ENCODE data around the gene PHPT1. TPM values are rescaled to one million over a fixed set of nuclear protein-coding genes. Genes with fewer than 3 reads are reported as not detected.
"Not testable (repeated sequence)": the region's sequence is repeated elsewhere in the genome, so short reads cannot be mapped to it uniquely, and the experiment has no call there.

PHPT1 gene
- total RNA-seq, 1 donor from 2014 or later, result 142 TPM

DNA sequence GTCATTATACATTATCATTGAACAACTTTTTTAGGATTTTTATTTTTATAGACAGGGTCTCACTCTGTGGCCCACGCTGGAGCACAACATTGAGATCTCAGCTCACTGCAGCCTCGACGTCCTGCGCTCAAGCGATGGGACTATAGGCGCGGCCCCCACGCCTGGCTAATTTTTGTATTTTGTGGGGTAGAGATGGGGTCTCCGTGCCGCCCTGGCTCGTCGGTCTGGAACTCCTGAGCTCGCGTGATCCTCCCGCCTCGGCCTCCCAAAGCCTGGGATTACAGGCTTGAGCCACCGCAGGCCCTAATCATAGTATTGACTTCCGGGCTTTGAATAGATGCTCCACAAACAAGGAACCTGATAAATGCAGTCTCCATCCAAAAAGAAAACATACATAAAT, 18.3 kb downstream of the PHPT1 start:
- Mint-ChIP-seq H3K4me1 (ENCODE audit: unreplicated experiment) (peaks cover 12% of the 10 kb centered on the region), H3K4me3 (ENCODE audit: unreplicated experiment) (peak overlapping the region; percentile 66), H3K36me3 (ENCODE audit: unreplicated experiment) (peaks cover 8% of the 10 kb centered on the region), H3K27ac (ENCODE audit: unreplicated experiment) (peak overlapping the region; percentile 41), H3K27me3 (ENCODE audit: unreplicated experiment) (no peaks in the 10 kb centered on the region), H3K9me3 (ENCODE audit: unreplicated experiment) (no peaks in the 10 kb centered on the region)
- DNase-seq (ENCODE audit: extremely low spot score, unreplicated experiment), result no peak
- TF ChIP-seq, protein P1, sequence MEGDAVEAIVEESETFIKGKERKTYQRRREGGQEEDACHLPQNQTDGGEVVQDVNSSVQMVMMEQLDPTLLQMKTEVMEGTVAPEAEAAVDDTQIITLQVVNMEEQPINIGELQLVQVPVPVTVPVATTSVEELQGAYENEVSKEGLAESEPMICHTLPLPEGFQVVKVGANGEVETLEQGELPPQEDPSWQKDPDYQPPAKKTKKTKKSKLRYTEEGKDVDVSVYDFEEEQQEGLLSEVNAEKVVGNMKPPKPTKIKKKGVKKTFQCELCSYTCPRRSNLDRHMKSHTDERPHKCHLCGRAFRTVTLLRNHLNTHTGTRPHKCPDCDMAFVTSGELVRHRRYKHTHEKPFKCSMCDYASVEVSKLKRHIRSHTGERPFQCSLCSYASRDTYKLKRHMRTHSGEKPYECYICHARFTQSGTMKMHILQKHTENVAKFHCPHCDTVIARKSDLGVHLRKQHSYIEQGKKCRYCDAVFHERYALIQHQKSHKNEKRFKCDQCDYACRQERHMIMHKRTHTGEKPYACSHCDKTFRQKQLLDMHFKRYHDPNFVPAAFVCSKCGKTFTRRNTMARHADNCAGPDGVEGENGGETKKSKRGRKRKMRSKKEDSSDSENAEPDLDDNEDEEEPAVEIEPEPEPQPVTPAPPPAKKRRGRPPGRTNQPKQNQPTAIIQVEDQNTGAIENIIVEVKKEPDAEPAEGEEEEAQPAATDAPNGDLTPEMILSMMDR (IDR thresholded peaks at IDR 0.05), result no peak

DNA sequence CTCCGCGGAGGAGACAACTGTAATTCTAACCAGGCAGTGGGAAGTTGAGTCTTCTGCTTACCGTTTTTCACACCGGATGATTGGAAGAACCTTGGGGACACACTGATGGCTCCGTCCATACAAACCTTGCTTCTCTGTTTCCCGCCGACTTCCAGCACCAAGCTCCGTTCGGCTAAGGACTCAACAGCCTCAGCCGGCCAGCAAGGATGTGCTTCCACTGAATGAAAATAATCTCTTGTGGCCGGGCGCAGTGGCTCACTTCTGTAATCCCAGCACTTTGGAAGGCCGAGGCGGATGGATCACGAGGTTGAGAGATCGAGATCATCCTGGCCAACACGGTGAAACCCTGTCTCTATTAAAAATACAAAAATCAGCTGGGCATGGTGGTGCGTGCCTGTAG, 18.7 kb downstream of the PHPT1 start:
- Mint-ChIP-seq H3K4me3 (ENCODE audit: unreplicated experiment) (no peak overlapping the region), H3K9me3 (ENCODE audit: unreplicated experiment) (no peaks in the 10 kb centered on the region), H3K27me3 (ENCODE audit: unreplicated experiment) (no peaks in the 10 kb centered on the region), H3K36me3 (ENCODE audit: unreplicated experiment) (peaks cover 8% of the 10 kb centered on the region), H3K27ac (ENCODE audit: unreplicated experiment) (peak overlapping the region; percentile 41), H3K4me1 (ENCODE audit: unreplicated experiment) (peaks cover 12% of the 10 kb centered on the region)
- no peak for DNase-seq (ENCODE audit: extremely low spot score, unreplicated experiment)
- TF ChIP-seq, protein P1 (IDR thresholded peaks at IDR 0.05), result no peak

DNA sequence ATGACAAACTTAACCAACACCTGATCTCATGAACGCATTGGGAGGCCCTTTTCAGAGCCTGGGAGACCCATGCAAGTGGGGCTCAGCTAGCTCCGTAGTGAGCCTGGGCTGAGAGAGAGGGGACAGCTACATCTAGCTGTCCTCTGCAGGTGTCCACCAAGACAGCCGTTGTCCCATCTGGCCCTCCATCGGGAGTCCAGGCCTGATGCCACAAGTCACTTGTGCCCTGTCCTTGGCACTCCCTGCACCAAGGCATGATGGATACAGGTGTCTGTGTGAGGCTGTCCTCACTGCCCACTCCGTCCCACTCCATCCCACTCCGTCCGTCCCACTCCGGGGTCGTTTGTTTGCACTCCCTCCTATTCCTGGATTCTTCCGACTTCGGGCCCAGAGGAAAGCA, 19.4 kb downstream of the PHPT1 start:
- Mint-ChIP-seq H3K4me1 (ENCODE audit: unreplicated experiment) (peaks cover 12% of the 10 kb centered on the region), H3K27me3 (ENCODE audit: unreplicated experiment) (no peaks in the 10 kb centered on the region), H3K9me3 (ENCODE audit: unreplicated experiment) (no peaks in the 10 kb centered on the region), H3K27ac (ENCODE audit: unreplicated experiment) (no peak overlapping the region), H3K4me3 (ENCODE audit: unreplicated experiment) (peak overlapping the region; percentile 48), H3K36me3 (ENCODE audit: unreplicated experiment) (peaks cover 4% of the 10 kb centered on the region)
- TF ChIP-seq, protein P1 (IDR thresholded peaks at IDR 0.05), result no peak
- DNase-seq (ENCODE audit: extremely low spot score, unreplicated experiment), result no peak

DNA sequence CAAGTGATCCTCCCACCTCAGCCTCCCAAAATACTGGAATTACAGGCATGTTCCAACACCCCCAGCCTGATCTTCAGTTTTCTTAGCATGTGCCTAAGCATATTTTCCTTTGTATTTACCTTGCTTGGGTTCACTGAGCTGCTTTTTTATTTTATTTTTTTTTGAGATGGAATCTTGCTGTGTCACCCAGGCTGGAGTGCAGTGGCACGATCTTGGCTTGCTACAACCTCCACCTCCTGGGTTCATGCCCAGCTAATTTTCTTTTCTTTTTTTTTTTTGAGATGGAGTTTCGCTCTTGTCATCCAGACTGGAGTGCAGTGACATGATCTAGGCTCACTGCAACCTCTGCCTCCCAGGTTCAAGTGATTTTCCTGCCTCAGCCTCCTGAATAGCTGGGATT, 20.4 kb downstream of the PHPT1 start:
- not testable (repeated sequence) for H3K27ac Mint-ChIP-seq (ENCODE audit: unreplicated experiment); DNase-seq (ENCODE audit: extremely low spot score, unreplicated experiment); H3K27me3 Mint-ChIP-seq (ENCODE audit: unreplicated experiment); H3K4me1 Mint-ChIP-seq (ENCODE audit: unreplicated experiment); H3K4me3 Mint-ChIP-seq (ENCODE audit: unreplicated experiment); H3K36me3 Mint-ChIP-seq (ENCODE audit: unreplicated experiment); H3K9me3 Mint-ChIP-seq (ENCODE audit: unreplicated experiment)

DNA sequence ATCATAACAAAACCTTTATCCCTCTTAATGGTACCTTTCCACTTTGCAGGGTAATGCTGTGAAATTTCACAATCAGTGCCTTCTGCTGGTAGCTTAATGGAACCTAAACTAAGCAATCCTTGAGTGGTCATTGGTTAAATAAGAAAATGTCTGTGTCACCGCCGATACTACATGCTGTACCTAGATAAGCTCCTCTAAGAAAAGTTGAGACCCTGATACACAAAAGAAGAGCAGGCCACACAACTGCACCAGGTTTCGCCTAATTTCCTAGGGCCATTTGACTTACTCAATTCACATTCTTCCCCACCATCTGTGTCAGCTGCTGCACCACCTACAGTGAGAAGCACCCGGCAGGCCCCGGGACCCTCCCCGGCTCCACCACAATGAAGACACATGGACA, 25.9 kb downstream of the PHPT1 start:
- Mint-ChIP-seq H3K9me3 (ENCODE audit: unreplicated experiment) (no peaks in the 10 kb centered on the region), H3K4me3 (ENCODE audit: unreplicated experiment) (no peak overlapping the region)

More for the DNA sequence above, 25.9 kb downstream of the PHPT1 start:
- peaks cover 4% of the 10 kb centered on the region for H3K27me3 Mint-ChIP-seq (ENCODE audit: unreplicated experiment)
- no peak for DNase-seq (ENCODE audit: extremely low spot score, unreplicated experiment)
- no peaks in the 10 kb centered on the region for H3K4me1 Mint-ChIP-seq (ENCODE audit: unreplicated experiment)
- H3K27ac Mint-ChIP-seq (ENCODE audit: unreplicated experiment), result no peak overlapping the region
- no peaks in the 10 kb centered on the region for H3K36me3 Mint-ChIP-seq (ENCODE audit: unreplicated experiment)
- TF ChIP-seq, protein P1 (IDR thresholded peaks at IDR 0.05), result no peak
